A549 (cell line): Measurements from ENCODE around the gene ABO.
"Not testable (repeated sequence)": the region's sequence is repeated elsewhere in the genome, so short reads cannot be mapped to it uniquely, and the experiment has no call there.

Experiments
- CHD4 ChIP-seq: fragments of 200-600 bp; sonication (generic); IDR thresholded peaks from 2 replicates; pipeline ENCODE4 v1.6.1; 2016; ENCODE audit warnings: antibody characterized with exemption, mild to moderate bottlenecking, borderline replicate concordance
- EP300 ChIP-seq, 2 experiments: fragments of >200 bp; sonication (Bioruptor Twin); formaldehyde crosslinking; IDR thresholded peaks; 2 replicates in 1 of 2; 3 replicates in 1 of 2; pipeline ENCODE4 v1.6.1; 2016 to 2017
- KDM1A ChIP-seq: fragments of 200-600 bp; sonication (generic); IDR thresholded peaks from 2 replicates; pipeline ENCODE4 v1.6.1; 2016; ENCODE audit warnings: low read depth, mild to moderate bottlenecking
- MAFK ChIP-seq: fragments of 450-650 bp; IDR thresholded peaks from 2 replicates; pipeline ENCODE4 v1.6.1; 2014; ENCODE audit not compliant: partially characterized antibody
- MAZ ChIP-seq: fragments of 150-350 bp; IDR thresholded peaks from 2 replicates; pipeline ENCODE4 v1.6.1; 2014; ENCODE audit warnings: antibody characterized with exemption, low read depth, low read length, borderline replicate concordance
- POLR2A ChIP-seq: IDR thresholded peaks from 2 replicates; pipeline ENCODE4 v1.6.1; 2012; ENCODE audit warnings: mild to moderate bottlenecking, low read length
- RAD21 ChIP-seq, 2 experiments: fragments of >200 bp in 1 of 2; sonication (Bioruptor Twin) in 1 of 2; formaldehyde crosslinking in 1 of 2; IDR thresholded peaks in 1 of 2; conservative IDR thresholded peaks in 1 of 2; 2 replicates in 1 of 2; 3 replicates in 1 of 2; pipeline ENCODE4 v1.6.1; 2012 to 2018; ENCODE audit warnings: inconsistent platforms in 1 of 2
- TF ChIP-seq, protein P1 (sequence below): fragments of >200 bp; sonication (Bioruptor Twin); formaldehyde crosslinking; IDR thresholded peaks from 3 replicates; pipeline ENCODE4 v1.5.1; 2016
- TF ChIP-seq, protein P2 (sequence below): fragments of 150-350 bp; IDR thresholded peaks from 2 replicates; pipeline ENCODE4 v1.6.1; 2014; ENCODE audit warnings: low read depth, mild to moderate bottlenecking, low read length
- TF ChIP-seq, protein P3 (sequence below): IDR thresholded peaks from 2 replicates; pipeline ENCODE4 v1.6.1; 2012

DNA sequence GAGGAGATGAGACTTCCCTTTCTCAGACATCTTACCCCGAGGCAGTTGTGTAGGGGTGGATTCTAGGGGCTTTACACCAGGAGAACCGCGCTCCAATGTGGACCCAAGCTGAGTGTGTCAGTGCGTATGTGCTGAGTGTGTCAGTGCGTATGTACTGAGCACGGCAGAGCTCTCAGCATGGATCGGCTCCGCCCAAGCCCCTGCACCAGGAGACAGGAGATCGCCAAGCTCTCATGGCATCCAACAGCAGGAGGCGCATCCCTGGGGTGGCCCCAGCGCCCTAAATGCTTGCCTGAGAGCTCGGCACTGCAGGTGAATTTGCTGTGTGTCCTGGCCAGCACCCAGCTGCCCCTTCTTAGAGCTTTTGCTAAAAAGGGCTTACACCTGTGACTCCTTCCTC lies 53.0 kb downstream of the ABO start:
- not testable (repeated sequence) for TF ChIP-seq MAFK; MAZ; CHD4; KDM1A; EP300 (IDR thresholded peaks at IDR 0.05); RAD21 (conservative IDR thresholded peaks at IDR 0.05 in 1 of 2, IDR thresholded peaks at IDR 0.05 in 1 of 2); POLR2A
- TF ChIP-seq, protein P1, sequence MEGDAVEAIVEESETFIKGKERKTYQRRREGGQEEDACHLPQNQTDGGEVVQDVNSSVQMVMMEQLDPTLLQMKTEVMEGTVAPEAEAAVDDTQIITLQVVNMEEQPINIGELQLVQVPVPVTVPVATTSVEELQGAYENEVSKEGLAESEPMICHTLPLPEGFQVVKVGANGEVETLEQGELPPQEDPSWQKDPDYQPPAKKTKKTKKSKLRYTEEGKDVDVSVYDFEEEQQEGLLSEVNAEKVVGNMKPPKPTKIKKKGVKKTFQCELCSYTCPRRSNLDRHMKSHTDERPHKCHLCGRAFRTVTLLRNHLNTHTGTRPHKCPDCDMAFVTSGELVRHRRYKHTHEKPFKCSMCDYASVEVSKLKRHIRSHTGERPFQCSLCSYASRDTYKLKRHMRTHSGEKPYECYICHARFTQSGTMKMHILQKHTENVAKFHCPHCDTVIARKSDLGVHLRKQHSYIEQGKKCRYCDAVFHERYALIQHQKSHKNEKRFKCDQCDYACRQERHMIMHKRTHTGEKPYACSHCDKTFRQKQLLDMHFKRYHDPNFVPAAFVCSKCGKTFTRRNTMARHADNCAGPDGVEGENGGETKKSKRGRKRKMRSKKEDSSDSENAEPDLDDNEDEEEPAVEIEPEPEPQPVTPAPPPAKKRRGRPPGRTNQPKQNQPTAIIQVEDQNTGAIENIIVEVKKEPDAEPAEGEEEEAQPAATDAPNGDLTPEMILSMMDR: not testable (repeated sequence)
- TF ChIP-seq, protein P2, sequence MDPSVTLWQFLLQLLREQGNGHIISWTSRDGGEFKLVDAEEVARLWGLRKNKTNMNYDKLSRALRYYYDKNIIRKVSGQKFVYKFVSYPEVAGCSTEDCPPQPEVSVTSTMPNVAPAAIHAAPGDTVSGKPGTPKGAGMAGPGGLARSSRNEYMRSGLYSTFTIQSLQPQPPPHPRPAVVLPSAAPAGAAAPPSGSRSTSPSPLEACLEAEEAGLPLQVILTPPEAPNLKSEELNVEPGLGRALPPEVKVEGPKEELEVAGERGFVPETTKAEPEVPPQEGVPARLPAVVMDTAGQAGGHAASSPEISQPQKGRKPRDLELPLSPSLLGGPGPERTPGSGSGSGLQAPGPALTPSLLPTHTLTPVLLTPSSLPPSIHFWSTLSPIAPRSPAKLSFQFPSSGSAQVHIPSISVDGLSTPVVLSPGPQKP: not testable (repeated sequence)
- TF ChIP-seq, protein P3, sequence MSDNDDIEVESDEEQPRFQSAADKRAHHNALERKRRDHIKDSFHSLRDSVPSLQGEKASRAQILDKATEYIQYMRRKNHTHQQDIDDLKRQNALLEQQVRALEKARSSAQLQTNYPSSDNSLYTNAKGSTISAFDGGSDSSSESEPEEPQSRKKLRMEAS: not testable (repeated sequence)
